ENCODE data around the gene NMNAT2.

DNA sequence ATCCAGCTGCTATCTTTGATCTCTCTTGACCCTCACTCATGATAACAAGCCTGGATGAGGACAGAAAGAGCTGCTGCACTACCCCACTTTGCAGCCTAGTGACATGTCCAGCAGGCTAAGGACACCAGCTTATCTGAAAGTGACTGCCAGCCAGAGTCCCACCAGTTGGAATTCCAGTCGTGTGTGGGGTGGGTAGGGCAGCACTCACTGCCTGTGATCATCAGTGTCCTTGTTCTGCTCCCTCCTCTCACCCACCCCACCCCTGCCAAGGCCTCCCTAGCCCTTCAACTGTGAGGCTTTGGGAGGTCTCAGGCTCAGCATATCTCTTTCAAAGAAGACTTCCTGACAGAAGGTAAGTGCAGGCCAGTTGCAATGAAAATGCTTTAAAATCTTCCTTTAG is 15.5 kb upstream of the NMNAT2 start:
- TF ChIP-seq CTCF (IDR thresholded peaks at IDR 0.05; ENCODE audit: poor library complexity, severe bottlenecking) = no peak
- no peak for TF ChIP-seq REST (IDR thresholded peaks at IDR 0.05; ENCODE audit: borderline replicate concordance)
- no peak for TF ChIP-seq TAF1 (IDR thresholded peaks at IDR 0.05; ENCODE audit: low read depth)
- TF ChIP-seq POLR2AphosphoS5 (IDR thresholded peaks at IDR 0.05) = no peak
- no peak for TF ChIP-seq RAD21 (conservative IDR thresholded peaks at IDR 0.05)
